Stimulated activated CD4-positive, alpha-beta T cell treated with anti-CD3 and anti-CD28 coated beads, Interleukin-15, amount 100 ng/mL, for 48 hours (primary cell): ENCODE results near the gene AURKB.
A peak's percentile ranks its signal among the peaks of the same experiment; 100 is the strongest.

Experiments
- DNase-seq, 2 donors: peaks; one replicate each; pipeline ENCODE4 v3.0.0-alpha.2; 2020; ENCODE audit warnings: low read depth in 2 of 2

AURKB gene

GRCh38 chr17:8162233-8162996 is 48.0 kb downstream of the AURKB start, which contains the start of gene VAMP2:
TSS of gene VAMP2 (minus strand) at chr17:8162948. CDS start at chr17:8162879, 69 bp downstream.
- peak in 1 of 2 donors; percentile 72 for DNase-seq

- DNase-seq: no peak
Observed at GRCh38 chr17:8161289-8162232, 48.8 kb downstream of the AURKB start.

GRCh38 chr17:8160741-8161221 is 49.6 kb downstream of the AURKB start:
- DNase-seq: no peak

- DNase-seq: no peak
Observed at GRCh38 chr17:8160224-8160577, 50.2 kb downstream of the AURKB start.

- no peak for DNase-seq
Observed at GRCh38 chr17:8159459-8160223, 50.7 kb downstream of the AURKB start.

- DNase-seq: no peak
Observed at GRCh38 chr17:8159032-8159400, 51.4 kb downstream of the AURKB start.

- peak; percentile 73 to 83 for DNase-seq
Observed at GRCh38 chr17:8158267-8159031, 51.9 kb downstream of the AURKB start.

GRCh38 chr17:8156246-8156992 is 54.0 kb downstream of the AURKB start:
- DNase-seq: peak; percentile 100

- no peak for DNase-seq
Observed at GRCh38 chr17:8155996-8156245, 54.5 kb downstream of the AURKB start.

GRCh38 chr17:8155231-8155995 is 55.0 kb downstream of the AURKB start:
- no peak for DNase-seq
